Renal pelvis (tissue), 4 donors: ENCODE results near the gene FAAP100. TPM values are rescaled to one million over a fixed set of nuclear protein-coding genes. Genes with fewer than 3 reads are reported as not detected.

Experiments
- DNase-seq: peaks from one replicate; pipeline ENCODE4 v3.0.0-alpha.2; 2013
- polyA plus RNA-seq, 3 donors: library from polyadenylated mRNA; unstranded; fragments of 120-200 nt; gene quantifications; one replicate each; pipeline ENCODE4 v1.2.1, GENCODE V29; 2013; ENCODE audit not compliant: insufficient read length in 3 of 3

FAAP100 gene
- polyA plus RNA-seq, 3 donors, result 27.1 to 40.7 (median 30.0) TPM

DNA sequence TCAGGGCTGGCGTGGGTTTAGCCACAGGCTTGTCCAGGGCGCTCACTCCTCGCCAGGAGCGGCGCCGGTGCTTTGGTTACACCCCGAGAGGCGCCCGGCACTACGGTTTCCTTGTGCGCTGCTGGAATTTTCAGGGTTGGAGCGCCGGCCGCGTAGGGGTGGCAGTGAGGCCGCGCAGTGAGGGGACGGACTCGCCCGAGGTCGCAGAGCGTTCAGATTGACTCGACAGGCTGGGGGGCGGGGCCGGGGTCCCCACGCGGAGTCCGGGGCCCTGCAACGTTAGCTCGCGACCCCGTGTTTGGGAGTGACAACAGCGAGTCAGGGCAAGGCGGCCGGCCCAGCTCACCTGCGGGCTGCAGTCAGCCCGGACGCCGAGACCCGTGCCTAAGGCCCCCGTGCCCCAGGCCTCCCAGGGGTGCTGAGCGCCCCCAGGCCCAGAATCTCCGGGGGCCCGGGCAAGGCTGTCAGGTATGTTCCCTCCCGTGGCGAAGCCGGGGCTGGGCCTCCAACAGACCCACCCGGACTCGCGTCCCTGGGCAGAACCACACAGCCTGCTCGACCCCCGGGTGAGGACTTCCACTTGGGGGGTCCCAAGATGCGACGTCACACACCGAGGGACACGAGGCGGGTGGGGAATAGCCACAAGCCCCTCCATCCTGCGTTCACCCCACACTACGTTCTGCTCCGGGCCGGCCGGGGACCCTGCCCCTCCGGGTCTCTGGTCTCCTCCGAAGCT lies 38.2 kb downstream of the FAAP100 start:
- DNase-seq, result no peak

DNA sequence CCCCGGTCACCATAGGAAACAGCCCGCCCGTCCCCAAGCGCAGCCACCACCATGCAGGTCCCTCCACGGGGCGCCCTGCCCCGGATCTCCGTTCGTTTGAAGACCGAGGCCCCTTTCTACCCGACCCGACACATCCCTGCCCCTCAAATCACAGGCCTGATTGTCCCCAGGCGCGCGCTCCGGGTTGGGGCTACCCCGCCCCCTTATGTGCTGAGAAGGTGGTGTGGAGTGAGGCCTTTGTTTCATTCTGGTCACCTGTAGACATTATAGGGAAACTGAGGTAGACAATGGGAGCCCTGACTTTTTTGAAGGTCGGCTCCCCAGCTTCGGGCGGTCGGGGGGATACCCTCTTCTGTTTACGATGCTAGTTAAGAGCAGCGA lies 38.8 kb downstream of the FAAP100 start:
- DNase-seq, result no peak

DNA sequence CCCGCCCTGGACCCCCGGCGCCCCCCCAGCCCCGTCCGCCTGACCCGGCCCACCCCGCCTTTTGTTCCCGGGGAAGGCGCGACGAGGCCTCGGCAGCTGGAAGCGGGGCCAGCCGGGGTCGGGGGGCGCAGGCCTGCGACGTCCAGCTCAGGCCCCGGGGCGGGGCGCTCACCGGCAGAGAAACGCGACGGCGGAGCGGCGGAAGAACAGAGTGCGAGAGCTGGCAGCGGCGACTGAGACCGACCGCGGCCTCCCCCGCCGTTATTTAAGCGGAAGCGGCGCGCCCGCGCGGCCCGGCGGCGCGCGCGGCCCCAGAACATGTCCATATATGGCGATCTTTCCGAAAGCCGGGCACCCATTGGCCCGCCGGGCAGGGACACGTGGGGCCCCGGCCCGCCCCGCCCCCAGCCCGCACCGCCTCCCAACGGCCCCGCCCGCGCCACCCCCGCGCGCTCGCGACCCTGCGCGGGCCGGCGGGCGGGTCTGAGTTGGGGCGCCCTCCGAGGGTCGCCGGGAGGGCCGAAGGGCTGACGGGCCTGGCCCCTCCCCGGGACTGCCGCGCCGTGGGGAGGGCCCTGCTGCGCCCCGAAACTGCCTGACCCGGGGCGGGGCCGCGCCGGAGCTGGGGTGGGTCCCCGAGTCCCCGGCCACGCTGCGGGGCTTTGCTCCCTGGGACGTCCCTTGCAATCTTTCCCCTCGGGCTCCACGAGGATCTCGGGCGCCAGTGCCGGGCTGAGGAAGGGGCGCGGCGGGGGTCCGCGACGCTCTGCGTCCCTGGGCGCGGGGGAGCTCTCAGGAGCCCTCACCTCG lies 39.4 kb downstream of the FAAP100 start, which contains the start of gene ACTG1:
Gene ACTG1 (minus strand): TSS at position 238 of the 810 bp plus-strand sequence. CDS start 445 bp downstream, outside the sequence.
- DNase-seq, result peak; percentile 94

DNA sequence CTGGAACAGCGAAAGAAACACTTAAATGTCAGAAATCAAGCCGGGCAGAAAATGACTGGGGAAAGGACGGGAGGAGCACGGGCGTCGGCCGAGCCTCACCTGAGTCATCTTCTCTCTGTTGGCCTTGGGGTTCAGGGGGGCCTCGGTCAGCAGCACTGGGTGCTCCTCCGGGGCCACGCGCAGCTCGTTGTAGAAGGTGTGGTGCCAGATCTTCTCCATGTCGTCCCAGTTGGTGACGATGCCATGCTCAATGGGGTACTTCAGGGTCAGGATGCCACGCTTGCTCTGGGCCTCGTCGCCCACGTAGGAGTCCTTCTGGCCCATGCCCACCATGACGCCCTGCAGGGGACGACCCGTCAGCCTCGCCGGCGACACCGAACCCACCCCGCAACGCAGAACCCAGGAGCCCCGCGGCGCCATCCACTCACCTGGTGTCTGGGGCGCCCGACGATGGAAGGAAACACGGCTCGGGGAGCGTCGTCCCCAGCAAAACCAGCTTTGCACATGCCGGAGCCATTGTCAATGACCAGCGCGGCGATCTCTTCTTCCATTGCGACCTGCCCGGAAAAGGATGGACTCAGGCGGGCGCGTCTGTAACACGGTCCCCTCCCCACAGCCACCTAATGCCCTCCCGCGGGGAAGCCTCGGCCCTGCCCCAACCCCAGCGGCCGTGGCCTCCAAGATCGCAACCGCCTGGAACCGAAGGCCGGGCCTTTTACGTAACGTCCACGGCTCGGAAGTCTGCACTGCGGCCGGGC lies 40.2 kb downstream of the FAAP100 start:
- DNase-seq, result no peak

DNA sequence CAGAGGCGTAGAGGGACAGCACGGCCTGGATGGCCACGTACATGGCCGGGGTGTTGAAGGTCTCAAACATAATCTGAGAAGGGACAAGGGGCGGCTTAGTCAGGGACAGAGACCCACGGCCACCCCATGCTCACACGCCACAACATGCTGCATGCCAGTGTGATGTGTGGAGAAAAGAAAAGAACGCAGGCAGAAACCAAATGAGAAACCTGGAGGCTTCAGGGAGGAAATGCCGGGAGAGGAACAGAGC lies 40.7 kb downstream of the FAAP100 start:
- DNase-seq, result no peak

DNA sequence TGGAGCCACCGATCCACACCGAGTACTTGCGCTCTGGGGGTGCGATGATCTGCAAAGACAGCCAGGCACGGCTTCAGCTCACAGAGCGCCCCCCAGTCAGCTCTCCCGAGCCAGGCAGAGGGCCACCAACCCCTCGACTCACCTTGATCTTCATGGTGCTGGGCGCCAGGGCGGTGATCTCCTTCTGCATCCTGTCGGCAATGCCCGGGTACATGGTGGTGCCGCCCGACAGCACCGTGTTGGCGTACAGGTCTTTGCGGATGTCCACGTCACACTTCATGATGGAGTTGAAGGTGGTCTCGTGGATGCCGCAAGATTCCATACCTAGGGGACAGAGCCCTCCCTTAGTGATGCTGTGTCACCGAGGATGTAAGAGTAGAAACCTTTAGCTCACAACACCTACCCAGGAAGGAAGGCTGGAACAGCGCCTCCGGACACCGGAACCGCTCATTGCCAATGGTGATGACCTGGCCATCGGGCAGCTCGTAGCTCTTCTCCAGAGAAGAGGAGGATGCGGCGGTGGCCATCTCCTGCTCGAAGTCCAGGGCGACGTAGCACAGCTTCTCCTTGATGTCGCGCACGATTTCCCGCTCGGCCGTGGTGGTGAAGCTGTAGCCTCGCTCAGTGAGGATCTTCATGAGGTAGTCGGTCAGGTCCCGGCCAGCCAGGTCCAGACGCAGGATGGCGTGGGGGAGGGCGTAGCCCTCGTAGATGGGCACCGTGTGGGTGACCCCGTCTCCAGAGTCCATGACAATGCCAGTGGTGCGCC lies 41.2 kb downstream of the FAAP100 start:
- DNase-seq, result no peak

DNA sequence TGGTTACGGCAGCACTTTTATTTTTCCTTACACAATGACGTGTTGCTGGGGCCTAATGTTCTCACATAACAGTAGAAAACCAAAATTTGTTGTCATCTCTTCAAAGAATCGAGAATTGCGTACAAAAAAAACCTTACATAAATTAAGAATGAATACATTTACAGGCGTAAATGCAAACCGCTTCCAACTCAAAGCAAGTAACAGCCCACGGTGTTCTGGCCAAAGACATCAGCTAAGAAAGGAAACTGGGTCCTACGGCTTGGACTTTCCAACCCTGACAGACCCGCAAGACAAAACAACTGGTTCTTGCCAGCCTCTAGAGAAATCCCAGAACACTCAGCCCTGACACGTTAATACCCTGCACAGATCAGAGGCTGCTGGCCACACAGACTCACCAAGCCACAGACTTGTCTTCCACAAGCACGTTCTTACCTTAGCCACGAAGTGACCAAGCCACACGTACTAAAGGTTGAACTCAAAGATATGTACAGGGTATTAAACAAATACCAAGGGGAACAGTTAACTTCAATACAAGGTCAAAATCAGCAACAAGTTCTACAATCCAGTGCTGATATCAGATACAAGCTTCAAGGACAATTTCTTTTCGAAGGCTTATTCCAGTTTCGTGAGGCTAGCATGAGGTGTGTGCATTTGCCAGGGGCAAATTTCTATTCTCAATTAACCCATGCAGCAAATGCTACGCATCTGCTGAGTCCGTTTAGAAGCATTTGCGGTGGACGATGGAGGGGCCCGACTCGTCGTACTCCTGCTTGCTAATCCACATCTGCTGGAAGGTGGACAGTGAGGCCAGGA lies 42.0 kb downstream of the FAAP100 start:
- no peak for DNase-seq

DNA sequence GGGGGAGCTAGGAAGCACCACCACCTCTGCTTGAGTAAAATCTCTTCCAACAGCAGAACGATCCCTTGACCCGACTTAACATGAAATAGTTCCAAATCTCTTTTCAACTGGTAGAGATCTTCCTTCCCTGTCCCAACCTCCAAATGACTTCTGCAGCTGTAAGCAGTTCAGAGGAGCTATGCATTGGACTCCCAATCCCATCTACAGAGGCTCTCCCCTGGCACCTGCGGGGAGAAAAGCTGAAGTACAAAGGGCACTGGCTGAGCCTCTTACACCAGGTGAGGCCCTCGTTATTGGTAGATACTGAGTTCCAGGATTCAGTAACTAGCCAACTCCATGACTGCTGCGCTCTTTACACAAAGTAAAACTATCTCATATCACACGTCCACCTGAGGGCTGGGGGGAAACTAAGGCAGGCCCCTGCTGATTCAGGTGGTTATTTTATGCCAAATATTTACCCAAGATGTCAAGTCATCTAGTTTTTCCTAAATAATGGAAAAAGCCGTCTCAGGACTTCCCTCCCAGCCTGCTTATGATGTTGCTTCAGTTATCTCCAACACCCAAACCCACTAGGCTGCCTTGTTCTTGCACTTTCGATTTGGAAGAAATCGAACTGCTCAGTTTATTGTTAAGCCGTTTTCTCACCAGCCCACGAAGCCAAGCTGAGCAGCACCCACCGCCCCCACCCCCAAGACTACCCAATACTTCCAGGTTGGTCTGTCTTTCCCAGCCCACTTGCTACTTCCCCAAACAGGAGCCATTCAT lies 42.8 kb downstream of the FAAP100 start:
- DNase-seq, result no peak

DNA sequence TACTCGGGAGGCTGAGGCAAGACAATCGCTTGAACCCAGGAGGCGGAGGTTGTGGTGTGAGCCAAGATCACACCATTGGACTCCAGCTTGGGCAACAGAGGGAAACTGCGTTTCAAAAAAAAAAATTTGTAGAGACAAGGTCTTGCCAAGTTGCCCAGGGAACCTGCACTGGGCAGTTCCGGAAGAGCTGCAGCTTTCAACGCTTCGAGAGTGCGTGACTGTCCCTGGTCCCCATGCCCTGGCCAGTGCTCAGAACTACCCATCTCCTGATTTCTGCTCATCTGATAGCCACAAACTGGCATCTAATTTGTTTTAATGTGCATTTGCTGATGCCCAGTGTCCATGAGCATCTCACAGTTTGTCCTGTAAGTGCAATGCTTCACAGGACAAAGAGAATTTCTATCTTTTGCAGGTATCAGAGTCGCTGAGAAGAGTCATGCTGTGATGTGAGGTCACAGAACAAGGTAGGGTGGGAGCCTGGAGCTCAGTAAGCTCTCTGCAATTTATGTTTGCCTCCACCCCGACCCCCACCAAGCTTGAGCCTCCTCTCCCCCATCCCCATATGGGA lies 43.4 kb downstream of the FAAP100 start:
- no peak for DNase-seq

DNA sequence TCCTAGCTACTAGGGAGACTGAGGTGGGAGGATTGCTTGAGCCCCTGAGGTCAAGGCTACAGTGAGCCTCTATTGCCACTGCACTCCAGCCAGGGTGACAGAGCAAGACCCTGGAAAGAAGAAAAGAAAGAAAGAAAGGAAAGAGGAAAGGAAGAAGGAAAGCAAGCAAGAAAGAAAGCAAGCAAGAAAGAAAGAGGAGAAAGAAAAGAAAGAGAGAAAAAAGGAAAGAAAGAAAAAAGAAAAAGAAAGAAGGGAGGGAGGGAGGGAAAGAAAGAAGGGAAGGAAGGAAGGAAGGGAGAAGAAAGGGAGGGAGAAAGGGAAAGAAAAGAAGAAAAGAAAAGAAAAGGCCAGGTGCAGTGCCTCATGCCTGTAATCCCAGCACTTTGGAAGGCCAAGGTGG lies 48.5 kb downstream of the FAAP100 start:
- DNase-seq, result no peak

DNA sequence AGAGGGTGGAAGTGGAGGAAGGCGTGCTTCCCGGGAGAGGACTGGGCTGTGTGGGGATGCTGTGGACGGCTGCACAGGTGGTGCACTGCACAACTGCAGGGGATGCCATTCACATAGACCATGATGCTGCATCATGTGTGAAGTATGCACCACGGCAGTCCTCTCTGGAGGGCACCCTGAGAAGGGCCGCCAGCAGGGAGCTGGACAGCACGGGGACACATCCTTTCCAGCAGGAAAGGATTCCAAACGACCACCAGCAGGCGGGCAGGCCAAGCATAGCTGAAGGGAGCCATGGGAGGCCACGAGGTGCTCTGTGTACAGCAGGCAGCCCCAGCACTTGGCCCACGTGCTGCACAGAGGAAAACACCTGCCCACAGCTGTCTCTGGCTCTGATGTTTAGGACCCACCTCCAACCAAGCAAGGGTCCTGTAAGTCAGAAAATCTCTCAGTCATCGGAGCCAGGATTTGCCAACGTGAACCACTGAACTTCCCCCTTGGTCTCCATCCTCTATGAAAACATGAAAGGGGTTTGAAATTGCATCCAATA lies 49.6 kb downstream of the FAAP100 start:
- no peak for DNase-seq

DNA sequence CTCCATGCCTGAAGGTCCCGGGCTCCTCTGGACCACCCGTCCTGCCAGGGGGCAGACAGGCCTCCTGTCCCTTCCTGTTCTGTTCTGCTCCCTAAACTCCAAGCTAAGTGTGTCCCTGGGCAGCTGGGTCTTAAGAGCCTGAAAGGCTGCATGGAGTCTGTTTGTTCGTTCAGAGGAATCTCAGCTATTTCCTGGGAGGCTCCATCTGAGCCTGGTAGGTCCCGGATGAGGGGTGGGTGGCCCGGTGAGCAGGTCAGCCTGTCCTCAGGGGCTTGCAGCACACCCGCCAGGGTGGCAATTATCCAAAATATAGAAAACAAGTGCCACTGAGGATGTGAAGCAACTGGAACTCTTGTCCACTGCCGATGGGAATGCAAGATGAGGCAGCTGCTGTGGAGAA lies 52.1 kb downstream of the FAAP100 start:
- DNase-seq, result no peak

DNA sequence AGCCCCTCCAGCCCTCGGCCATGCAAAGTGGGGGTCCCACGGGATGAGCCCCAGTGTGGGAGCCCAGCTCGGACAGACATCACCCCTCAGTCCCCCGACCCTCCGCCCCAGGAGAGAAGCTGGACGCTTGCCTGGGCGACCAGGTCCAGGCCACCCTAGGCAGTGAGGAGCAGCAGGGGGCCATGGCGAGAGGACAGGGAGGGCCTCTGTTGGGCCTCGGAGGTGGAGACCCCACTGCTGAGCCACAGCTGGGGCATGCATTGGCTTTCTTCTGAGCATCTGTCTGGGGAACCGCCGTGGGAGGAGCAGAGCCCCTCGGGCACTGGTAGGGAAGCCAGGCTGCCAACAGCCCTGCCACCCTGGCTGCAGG lies 52.6 kb downstream of the FAAP100 start:
- DNase-seq, result no peak

DNA sequence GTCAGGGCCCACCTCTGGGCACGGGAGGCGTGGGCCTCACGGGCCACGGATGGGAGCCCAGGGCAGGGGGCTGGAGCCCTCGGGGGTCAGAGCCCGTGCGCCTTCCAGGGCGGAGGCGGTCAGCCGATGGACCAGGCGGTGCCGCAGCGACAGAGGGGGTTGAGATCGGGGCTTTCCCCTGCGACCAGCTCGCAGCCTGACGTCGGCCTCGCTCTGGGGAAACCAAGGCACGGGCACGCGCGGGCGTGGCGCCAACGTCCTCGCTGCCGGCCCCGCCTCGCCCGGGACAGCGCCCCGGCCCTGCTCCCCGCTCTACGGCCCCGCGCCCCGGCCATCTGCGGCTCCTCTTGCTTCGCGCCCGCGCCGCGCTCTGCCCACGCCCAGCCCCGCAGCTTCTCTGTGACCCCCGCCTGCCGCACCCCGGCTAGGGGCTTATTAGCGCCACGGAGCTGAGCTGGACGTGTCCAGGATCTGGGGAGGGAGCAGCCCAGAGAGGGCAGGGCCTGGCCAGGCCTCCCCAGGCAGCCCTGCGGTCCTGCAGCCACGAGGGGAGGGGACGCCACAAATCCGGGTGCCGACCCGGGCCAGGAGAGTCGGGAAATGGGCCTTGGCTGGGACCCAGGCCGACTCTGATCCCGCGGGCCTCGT lies 53.1 kb downstream of the FAAP100 start:
- no peak for DNase-seq

DNA sequence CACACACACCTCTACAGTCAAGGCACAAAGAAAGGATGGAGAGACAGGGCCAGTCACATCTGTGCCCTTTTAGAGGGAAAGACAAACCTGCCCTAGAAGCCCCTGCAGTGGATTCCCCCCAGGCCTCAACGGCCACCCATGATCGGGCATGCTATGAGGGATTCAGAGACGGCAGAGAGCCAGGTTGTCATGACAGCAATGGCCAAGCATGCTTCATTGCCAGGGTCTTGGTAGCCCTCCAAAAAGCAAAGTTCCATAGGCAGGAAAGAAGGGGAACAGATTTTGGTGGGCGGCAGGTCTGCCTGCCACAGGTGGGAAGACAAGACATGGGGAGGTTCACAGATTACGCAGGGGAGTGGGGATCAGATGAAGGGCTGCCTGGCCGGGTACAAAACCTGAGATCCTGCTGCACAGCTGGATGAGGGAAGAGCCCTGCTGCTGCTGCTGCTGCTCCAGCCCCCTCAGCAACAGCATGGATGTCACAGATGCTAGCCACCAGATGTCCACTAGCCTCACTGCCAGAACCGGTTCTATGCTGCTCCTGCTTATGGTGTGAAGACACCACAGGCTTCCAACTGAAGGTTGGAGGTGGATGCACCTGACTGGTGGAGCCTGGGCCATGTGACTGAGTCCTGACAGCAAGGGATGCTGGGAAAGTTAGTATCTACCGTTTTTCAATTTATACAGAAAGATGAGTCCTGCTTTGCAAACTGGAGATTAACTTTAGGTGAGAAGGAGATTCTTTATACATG lies 57.4 kb downstream of the FAAP100 start:
- no peak for DNase-seq

DNA sequence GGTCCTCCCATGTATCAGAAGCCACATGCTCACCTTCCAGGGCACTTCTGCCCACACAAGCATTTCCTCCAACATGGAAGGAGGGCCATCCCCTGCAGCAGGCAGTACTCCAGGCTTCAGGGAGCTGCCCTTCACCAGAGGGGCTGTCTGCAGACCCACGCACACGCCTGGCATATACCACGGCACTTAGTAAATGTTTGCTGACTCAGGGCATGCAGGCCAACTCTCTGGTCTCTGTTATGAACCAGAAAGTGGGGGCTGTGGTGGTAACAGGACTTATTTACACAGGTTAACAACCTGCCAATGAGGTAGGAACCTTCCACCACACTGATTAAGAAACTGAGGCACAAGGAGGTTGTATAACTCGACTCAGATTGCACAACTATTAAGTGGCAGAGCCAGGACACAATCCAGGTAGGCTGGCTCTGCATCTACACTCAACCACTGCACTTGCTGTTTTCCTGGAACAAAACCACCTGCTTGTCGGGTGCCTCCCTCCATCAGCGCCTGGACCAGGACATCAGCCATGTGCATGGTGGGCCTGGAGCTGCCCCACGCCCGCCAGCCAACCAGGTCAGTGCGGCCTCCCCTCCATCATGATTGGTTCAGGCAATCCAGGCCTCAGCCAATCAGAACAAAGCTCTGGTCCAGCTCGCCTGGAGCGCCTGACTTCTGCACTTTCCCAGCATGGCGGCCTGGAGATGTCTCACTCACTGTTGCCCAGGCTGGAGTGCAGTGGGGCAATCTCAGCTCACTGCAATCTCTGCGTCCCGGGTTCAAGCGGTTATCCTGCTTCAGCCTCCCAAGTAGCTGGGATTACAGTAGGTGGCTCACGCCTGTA lies 58.7 kb downstream of the FAAP100 start:
- no peak for DNase-seq

DNA sequence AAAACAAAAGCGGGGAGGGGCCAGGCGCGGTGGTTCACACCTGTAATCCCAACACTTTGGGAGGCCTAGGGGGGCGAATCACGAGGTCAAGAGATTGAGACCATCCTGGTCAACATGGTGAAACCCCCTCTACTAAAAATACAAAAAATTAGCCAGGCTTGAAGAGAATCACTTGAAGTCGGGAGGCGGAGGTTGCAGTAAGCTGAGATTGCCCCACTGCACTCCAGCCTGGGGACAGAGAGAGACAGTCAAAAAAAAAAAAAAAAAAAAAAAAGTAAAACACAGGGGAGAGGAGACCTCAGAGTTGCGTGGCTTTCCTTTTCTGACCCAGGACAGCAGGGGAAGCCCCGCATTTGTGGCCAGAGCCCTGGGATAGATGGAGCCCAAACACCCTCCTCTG lies 59.4 kb downstream of the FAAP100 start:
- no peak for DNase-seq

DNA sequence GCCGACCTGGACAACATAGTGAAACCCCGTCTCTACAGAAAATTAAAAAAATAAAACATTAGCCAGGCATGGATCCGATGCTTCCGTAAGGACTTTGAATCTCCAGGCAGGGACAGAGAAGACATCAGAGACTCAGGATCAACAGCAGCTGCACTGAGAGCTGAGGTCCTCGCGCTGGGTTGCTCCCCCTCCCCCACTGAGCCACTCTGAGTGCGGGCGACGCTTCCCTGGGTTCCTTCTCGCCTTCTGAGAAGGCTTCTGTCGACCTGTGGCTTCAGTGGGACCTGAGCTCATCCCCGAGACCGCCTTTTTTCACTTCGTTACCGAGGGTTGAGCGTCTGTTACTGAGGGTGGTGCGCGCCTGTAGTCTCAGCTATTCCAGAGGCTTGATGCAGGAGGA lies 60.0 kb downstream of the FAAP100 start:
- DNase-seq, result no peak
